CD4-positive, alpha-beta T cell treated with Interferon gamma for 1 hour (primary cell): ENCODE data around the gene NEK7.
A peak's percentile ranks its signal among the peaks of the same experiment; 100 is the strongest.
"Not testable (repeated sequence)": the region's sequence is repeated elsewhere in the genome, so short reads cannot be mapped to it uniquely, and the experiment has no call there.

Experiments
- DNase-seq: peaks from one replicate; pipeline ENCODE4 v3.0.0-alpha.2; 2020

The NEK7 gene

DNA sequence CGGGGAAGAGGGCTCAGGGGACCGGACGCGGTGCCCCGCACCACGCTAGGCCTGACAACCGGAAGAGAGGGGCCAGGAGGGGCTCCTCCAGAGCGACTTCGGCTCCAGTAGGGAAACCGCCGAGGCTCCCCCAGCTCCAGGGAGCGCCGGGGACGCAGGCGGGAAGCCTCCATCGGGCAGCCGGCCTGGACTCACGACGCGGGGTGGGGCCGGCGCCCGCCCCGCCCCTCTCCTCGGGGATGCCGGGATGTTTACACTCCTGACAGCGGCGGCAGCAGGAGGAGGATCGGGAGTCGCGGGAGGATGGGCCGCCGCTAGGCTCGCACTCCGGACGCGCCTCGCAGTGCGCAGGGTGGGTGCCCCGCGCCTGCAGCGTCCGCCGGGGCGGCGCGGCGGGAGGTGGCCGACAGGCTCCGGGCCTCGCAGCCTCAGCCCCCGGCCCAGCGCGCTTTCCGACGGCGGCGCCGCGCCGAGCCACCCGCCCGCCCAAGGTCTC lies at the start of gene NEK7:
NEK7 (plus strand) TSS at position 254 of the 496 bp plus-strand sequence. CDS start 75,583 bp downstream, outside the sequence.
- peak; percentile 49 for DNase-seq

DNA sequence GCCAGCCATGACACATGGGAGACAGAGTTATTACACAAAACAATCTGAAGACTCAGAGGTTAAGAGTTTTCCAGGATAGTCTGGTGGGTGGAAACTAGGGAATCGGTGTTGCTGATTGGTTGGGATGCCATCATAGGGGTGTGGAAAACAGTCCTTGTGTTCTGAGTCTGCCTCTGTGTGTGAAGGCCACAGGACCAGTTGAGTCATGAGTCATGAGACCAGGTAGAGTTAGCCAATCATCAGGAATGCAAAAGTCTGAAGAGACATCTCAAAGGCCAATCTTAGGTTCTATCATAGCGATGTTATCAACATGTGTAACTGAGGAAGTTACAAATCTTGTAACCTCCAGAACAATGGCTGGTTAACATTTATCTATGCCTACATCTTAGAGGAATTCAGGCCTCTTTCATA lies 49.7 kb upstream of the NEK7 start:
- DNase-seq = no peak

DNA sequence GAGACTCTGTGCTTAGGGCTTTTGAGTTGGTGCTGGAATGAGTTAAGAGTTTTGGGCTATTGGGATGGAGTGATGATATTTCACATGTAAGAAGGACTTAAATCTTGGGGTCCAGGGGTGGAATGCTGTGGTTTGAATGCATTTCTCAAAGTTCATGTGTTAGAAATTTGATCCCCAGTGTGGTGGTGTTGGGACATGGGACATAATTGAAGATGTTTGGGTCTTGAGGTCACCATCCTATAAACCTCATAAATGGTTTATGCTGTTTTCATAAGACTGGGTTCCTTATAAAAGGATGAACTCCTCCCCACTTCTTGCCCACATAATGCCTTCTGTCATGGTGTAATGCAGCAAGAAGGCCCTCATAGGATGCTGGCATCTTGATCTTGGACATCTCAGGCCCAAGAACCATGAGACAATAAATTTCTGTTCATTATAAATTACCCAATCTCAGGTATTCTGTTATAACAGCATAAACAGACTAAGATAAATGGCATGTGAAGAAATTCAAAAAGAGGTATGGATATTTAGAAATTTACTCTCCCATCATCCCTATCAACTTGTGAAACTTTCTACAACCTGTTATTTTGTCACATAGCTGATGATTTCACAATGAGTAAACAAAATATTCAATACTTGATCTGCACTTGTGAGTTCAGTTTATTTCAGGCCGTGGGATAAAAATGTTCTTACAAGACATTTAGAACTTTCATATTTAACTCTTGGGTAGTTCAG lies 48.0 kb upstream of the NEK7 start:
- DNase-seq = no peak

DNA sequence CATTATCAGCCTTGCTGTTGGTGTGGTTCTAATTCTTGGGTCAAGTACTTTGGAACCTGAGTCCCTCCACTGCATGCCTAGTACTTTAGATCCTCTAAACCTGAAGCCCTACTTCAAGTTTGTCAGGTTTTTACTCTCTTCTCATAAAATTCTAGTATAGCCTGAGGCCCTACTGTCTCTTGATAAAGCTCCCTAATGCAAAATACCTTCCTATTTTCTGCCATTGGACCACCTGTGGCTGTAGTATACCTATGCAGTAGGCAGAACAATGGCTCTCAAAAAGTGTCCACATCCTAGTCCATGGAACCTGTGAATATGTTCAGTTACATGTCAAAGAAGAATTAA lies 47.5 kb upstream of the NEK7 start:
- no peak for DNase-seq

DNA sequence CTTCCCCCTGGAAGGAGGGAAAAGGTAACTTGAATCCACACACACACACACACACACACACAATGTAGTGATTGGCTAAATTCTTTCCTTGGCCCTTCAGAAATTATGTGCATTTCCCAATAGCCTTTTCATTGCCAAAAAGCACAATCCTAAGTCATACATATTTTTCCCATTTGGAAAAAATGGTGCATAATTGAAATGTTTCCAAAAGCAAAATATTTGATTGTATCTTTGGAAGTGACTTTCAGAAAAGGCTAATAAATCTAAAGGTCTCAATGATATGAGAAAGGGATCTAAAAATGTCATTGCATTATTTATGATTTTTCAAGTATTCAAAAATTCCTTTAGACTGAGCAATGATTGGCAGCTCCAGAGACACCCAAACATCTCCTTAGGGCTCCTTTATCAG lies 43.5 kb upstream of the NEK7 start:
- DNase-seq = no peak

DNA sequence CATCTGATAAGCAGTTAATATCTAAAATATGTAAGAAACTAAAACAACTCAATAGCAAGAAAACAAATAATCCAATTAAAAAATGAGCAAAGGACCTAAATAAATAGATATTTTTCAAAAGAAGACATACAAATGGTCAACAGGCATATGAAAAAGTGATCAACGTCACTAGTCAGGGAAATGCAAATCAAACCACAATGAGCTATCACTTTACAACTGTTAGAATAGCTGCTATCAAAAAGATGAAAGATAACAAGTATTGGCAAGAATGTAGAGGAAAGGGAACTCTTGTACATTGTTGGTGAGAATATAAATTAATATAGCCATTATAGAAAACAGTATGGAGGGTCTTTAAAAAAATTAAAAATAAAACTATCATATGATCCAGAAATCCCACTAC lies 40.7 kb upstream of the NEK7 start:
- no peak for DNase-seq

DNA sequence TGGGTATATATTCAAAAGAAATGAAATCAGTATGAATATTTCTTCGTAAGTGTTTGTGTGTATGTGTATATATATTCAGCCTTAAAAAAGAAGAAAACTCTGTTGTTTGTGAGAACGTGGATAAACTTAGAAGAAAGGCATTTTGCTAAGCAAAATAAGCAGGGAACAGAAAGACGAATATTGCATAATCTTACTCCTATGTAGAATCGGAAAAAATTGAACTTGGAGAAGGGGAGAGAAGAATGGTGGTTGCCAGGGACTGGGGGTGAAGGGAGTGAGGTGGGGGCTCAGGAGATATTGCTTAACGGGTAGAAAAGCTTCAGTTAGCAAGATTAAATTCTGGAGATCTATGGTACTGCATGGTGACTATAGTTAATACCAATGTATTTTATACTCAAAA lies 40.3 kb upstream of the NEK7 start:
- DNase-seq = no peak

DNA sequence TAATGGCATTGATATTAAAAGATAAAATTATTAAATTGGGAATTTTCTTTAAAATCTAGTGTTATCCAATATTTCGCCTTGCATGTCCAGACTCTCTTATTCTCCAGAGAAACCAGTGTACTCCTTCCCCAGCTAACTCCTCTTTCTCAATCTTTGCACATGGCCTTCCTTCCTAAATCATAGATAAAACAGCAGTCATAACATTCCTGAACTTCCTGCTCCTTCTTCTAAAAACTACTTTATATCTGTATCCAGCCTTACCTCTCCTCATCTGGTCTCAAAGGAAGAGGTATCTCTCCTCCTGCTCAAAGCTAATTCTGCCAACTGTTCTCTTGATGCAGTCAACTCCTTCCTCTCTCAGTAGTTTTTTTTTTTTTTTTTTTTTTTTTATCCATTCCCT lies 39.5 kb upstream of the NEK7 start:
- DNase-seq = no peak

DNA sequence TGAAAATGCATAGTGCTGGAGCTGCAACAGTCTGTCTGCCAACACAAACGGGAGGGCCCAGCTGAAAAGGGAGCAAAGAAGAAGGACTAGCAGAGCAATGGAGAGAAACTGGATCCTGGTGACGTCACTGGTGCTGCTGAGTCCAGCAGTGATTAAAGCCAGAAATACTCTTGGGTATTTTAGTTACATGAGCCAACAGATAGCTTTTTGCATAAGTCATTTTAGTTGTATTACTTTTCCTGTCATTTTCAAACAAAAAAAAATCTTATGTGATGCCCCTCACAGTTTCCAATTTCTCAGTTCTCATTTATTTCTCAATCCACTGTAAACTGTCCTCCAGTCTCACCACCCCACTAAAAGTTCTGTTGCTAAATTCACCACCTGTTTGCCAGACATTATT lies 38.7 kb upstream of the NEK7 start:
- no peak for DNase-seq

DNA sequence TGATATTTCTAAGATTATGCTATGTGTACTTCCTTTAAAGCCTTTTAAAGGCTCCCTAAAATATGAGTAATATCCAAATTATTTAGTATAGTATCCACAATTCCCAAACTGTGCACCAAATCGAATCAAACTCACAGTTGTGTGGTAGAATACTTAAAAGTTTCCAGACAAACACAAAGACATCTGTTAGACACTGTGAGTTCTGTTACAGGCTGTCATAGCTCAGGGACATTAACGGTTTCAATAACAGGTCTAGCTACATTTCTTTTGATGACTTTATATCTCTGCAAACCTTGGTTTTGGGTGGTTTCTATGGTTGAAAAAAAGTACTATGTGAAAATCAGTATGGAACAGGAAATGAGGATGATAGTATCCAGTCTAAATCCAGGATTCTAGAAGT lies 36.9 kb upstream of the NEK7 start:
- DNase-seq = no peak

DNA sequence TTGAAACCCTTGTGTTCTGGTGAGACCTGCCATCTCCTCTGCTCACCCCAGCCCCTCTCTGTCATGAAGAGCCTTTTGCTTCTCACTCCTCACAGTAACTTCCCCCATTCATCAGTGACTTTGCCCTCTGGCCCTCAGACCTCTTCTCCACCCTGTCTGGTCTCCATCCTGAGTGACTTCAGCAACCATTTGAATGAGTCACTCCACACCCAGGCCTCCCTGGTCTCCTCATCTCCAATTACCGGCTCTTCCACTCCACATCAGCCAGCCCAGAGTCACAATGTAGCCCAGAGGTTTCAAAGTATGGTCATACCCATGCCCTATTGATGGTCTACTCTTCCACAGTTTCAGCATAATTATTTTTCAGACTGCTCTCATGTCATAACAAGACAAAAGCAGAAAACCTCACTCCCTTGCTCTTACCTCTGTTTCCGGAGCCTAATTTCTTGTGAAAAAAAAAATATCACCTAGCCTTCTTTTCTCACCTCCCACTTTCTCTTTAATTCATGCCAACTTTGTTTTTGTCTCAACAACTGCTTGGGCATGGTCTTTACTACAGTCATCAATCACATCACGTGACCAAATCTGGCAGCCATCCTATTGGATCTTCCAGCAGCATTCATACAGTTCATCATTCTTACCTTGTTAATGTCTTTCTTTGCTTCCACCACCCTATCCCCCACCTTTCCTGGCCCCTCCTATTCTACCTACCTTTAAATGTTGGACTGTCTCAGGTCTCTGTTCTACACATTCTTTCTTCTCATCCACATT lies 35.6 kb upstream of the NEK7 start:
- DNase-seq = peak; percentile 1

DNA sequence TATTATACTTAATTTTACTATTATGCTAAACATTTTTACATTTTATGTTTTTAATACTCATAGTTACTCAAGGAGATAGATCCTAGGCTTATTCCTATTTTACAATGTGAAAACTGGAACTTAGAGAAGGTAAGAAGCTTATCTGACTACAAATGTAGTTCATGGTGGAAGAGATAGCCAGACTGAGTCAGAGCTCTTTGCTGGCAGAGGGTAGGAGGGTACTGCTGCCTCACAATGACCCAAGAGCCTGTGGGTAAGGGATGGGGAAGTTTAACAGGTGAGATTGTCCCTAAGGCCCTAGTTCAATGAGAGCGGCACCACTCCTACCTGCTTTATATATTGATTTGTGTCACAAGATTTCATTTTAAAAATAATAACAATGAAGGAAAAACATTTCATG lies 34.1 kb upstream of the NEK7 start:
- DNase-seq = no peak

DNA sequence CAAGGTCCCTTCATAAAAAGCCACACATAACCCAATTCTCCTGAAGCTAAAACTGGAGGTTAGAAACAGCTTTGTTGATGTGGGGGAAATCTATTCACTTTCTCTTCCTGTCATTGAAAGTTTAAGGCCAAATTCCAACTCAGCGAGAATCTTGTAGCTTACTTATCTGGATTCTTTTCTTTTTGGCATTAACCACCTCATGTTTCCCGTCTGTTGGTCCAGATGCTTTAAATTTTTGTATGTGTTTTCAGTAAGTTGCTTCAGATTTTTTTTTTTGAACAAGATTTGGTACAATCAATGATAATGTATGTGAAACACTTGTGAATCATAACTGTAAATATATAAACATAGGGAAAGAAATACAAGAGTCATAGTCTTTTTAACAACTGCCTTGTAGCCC lies 33.7 kb upstream of the NEK7 start:
- no peak for DNase-seq

DNA sequence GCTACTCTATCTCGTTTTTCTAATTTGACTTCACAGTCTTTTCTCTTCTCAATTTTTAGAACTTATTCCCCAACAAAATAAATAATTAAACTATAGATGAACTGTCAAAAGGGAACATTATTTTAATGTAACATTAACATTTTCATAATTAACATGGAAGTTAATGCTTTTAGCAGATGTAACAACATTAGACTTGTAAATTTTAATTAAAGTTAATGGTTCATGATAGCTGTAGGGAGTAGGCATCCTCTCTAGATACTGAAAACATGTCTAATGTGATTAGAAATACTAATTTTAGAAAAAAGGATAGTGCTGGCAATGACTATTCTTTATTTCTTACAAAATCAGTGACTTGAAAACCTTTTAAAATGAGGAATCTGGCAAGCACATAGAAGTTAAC lies 32.1 kb upstream of the NEK7 start:
- no peak for DNase-seq

DNA sequence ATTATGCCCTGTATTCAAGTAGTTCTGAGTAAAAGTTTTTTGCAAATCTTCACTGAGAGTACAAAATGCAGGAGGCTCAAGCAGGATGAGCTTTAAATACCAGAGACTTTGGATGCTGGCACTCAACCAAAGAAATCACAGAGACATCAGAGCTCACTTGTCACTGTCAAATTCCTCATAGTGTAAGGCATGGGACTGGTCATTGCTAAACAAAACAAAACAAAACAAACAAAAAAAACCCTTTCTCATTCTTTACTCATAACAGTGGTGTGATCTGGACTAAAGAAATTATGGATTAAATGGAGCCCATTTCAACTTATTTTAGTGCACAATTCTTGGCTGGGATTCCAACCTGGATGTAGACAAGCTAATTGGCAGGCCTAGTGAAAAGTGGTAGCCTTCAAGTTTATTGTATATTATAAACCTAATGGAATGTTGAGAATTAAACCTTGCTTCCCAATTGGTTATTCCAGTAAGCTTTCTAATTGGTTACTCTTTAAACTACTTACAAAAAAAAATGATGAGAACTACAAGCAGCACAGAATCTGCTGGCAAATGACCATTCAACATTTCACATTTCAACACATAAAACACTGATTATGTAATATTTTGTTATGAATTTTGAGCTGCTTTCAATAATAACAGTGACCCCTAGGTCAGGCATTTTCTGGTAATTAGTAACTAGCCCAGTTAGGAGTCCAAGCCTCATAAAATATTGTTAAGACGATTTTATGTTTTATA lies 30.6 kb upstream of the NEK7 start:
- no peak for DNase-seq

DNA sequence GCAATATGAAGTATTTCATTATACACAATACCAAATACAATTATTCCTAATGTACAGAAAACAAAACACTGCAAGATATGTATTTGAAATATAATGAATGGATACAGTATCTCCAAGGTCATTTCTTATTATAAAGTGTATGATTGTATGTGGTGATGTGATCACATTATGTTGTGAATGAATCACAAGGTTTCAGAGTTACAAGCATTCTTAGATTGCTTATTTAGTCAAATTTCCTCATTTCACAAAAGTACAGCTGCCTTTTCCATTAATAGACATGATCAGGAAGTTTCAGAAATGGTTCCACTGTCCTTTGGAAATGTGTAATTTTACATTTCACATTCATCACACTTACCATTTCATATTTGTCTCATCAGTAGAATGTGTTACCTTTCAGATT lies 28.3 kb upstream of the NEK7 start:
- no peak for DNase-seq

DNA sequence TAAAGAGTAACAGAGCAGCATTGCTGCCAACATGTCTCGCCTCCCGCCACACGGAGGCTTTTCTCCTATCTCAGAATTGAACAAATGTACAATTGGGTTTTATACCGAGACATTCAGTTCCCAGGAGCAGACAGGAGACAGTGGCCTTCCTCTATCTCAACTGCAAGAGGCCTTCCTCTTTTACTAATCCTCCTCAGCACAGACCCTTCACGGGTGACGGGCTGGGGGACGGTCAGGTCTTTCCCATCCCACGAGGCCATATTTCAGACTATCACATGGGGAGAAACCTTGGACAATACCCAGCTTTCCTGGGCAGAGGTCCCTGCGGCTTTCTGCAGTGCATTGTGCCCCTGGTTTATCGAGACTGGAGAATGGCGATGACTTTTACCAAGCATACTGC lies 26.7 kb upstream of the NEK7 start:
- DNase-seq = not testable (repeated sequence)

DNA sequence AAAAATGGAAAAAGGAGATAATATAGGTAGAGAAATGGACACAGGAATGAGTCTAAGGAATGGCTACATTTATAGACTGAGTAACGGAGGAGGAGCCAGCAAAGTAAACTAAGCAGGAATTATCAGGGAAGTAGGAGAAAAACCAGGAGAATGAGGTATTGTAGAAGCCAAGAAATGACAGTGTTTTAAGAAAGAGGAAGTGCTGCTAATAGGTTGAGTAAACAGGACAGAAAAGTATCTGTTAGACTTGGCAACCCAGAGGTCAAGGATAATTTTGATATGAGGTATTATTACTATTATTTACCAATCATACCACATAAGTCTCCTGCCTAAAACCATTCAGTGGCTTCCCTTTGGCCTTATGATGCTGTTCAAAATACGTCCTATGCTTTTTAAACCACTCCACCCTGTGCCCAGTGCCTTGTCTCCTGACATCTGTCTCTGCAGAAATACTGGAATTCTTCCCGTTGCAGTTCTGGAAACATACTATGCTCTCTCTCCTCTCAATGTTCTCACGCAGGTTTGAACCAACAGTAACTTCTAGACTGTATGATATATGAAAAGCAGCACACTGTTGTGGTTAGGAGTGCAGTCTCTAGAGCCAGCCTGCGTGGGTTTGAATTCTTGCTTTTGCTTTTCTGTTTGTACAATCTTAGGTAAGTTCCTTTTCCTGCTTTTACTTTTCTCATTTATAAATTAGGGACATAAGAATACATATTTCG lies 24.6 kb upstream of the NEK7 start:
- no peak for DNase-seq

DNA sequence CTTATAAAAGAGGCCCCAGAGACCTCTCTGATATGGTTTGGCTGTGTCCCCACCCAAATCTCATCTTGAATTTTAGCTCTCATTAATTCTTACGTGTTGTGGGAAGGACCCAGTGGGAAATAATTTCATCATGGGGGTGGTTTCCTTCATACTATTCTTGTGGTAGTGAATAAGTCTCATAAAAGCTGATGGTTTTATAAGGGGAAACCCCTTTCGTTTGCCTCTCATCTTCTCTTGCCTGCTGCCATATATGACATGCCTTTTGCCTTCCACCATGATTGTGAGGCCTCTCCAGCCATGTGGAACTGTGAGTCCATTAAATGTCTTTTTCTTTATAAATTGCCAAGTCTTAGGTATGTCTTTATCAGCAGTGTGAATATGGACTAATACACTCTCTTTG lies 22.5 kb upstream of the NEK7 start:
- DNase-seq = no peak

DNA sequence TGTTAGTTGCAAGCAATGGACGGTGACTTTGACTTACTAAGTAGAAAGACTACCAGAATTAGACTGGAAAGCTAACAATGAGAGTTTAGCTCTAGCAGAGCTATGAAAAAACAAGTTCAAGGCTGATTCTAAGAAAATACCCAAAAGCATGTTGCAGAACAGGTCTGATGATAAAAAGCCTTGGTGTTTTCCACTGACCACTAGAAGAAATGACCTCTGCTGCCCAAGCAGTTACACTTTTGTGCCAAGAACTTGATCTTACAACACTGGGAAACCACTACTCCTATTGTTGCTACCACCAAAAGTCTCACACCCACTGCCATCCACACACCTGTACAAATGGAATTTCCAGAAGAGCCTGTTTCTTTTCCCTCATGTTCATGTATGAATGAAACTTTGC lies 21.4 kb upstream of the NEK7 start:
- no peak for DNase-seq

DNA sequence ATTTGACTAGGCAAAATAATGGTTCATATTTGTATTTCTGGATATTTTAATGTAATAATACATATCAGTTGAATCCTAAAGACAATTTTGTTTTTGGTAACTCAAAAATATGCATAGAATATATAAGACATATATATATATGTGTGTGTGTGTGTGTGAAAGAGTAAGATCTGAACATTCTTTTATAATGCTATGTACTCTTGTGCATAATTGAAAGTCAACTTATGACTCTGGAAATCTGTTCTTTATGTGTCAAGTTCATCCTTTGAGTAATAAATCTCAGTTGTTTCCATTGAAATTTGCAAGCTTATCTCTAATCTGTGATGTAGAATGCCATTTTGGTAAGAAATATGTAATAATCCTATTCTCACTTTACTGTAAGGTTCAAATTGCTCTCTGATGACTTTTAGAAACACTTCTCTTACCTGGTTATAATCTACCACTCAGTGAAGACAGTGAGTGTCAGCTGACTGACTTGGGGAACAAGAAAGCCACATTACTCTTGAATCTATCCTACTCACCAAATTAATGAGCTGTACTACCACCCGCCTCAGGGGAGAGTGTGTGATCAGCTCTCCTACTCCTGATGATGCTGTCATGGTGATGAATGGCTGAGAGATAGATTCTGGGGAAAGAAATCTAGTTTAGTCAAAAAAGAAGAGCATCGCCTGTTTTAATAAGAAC lies 15.0 kb upstream of the NEK7 start:
- no peak for DNase-seq

DNA sequence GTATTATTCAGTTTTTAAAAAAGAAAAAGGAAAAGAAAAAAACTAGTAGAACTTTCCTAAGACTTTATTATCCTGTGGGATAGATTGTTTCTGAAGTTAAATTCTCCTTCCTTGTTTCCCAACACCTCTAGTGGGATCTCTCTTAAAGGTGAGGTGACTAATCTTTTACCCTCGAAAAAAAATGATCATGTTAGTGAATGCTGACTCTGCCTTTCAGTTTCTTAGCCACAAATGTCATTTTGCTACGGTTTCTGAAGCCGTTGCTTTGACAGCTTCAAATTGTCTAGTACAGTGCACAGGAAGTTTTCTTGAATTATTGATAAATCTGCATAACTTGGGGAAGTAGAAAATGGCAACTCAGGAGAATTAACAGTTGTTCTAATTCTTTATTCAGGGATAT lies 13.0 kb upstream of the NEK7 start:
- no peak for DNase-seq

DNA sequence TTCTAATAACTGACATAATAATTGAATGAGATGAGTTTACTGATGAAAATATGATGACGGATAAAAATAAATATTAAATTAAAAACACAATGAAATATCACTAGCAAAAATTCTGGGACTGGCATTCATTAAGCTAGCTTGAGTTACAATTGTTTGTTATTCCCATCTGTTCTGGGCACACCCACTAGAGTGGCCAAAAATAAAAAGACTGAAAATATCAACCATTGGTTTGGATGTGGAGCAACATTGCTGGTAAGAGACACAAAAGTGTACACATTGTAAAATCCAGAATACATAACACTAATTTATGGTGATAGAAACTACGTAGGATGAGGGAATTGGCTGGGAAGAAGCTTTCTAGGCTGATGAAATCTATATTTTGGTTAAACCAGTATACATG lies 9.6 kb upstream of the NEK7 start:
- no peak for DNase-seq
